ENCODE data around the gene TDRD12.

DNA sequence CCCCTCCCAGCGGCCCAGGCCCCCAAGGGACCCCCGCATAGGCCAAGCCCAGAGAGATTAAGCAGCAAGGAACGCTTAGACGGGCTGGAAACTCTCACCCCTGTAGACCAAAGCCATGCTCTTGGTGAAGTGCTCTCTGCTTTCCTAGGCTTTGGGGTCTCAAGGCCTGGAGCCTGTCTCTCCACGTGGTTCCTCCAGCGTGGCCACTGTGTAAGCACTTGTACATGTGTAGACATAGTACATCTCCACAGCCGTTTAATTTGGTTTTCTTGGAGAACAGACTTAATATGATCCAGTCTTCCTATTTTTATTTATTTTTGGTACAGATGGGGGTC, 26.9 kb upstream of the TDRD12 start:
- TF ChIP-seq CTCF (IDR thresholded peaks at IDR 0.05) = no peak
- no peak for TF ChIP-seq POLR2A (IDR thresholded peaks at IDR 0.05)

Measured in thyroid gland (tissue), 4 donors.